Aorta (tissue), 5 donors: Measurements from ENCODE around the gene ZKSCAN5. TPM values are rescaled to one million over a fixed set of nuclear protein-coding genes. Genes with fewer than 3 reads are reported as not detected.

Experiments
- ATAC-seq: fragments of 200-7000 bp; cut with Tn5 transposase; one replicate; pipeline ENCODE4 v1.9.1; 2022; ENCODE audit warnings: moderate library complexity; ENCODE audit not compliant: low FRiP score
- DNase-seq, 2 donors: peaks; one replicate each; pipeline ENCODE4 v3.0.0-alpha.2; 2020
- H3K27ac ChIP-seq, 2 donors: one replicate each; pipeline ENCODE4 v1.5.1; 2013; ENCODE audit warnings: low read length in 2 of 2, mild to moderate bottlenecking in 2 of 2, moderate library complexity in 2 of 2, control low read depth in 1 of 2, inconsistent platforms in 1 of 2, low read depth in 1 of 2
- H3K27me3 ChIP-seq, 2 donors: one replicate each; pipeline ENCODE4 v1.6.1; 2013; ENCODE audit warnings: control low read depth in 1 of 2, low read length in 1 of 2, mild to moderate bottlenecking in 1 of 2, moderate library complexity in 1 of 2; ENCODE audit not compliant: insufficient read depth in 2 of 2, control insufficient read depth in 1 of 2
- H3K36me3 ChIP-seq, 2 donors: one replicate each; pipeline ENCODE4 v1.6.1; 2013; ENCODE audit warnings: control low read depth in 1 of 2, low read length in 1 of 2, mild to moderate bottlenecking in 1 of 2; ENCODE audit not compliant: insufficient read depth in 2 of 2, control insufficient read depth in 1 of 2
- H3K4me1 ChIP-seq, 2 donors: one replicate each; pipeline ENCODE4 v1.6.1; 2013; ENCODE audit warnings: low read length in 2 of 2, control low read depth in 1 of 2, mild to moderate bottlenecking in 1 of 2, moderate library complexity in 1 of 2; ENCODE audit not compliant: insufficient read depth in 2 of 2, control insufficient read depth in 1 of 2
- H3K4me3 ChIP-seq, 2 donors: one replicate each; pipeline ENCODE4 v1.5.1; 2013; ENCODE audit warnings: low read length in 2 of 2, control low read depth in 1 of 2, mild to moderate bottlenecking in 1 of 2
- H3K9me3 ChIP-seq: one replicate; pipeline ENCODE4 v1.6.1; 2013; ENCODE audit warnings: mild to moderate bottlenecking, low read length; ENCODE audit not compliant: control insufficient read depth
- WGBS, 2 donors: extraction: QIAGEN DNeasy Blood & Tissue Kit; methylation state at CpG; one replicate each; pipeline ENCODE4 v1.1.7; 2013; 5-methylcytosine and 5-hydroxymethylcytosine counted together
- intact Hi-C, 2 donors: fragments of 100-400 bp; cut with DNase I; formaldehyde crosslinking; loops; one replicate each; pipeline versions ENCODE4 v1.14.2 to v1.15.0; 2022
- polyA plus RNA-seq, 2 donors: library from polyadenylated mRNA; stranded (reverse); fragments of 200-250 nt; gene quantifications; one replicate each; pipeline ENCODE4 v1.2.3, GENCODE V29; 2013
- total RNA-seq, 2 donors: library from RNA; stranded (reverse); fragmentation: NEBNext Ultra II Directional; extraction: Animal tissue kit (Norgen Biotek cat#: 25700); gene quantifications; one replicate each; pipeline ENCODE4 v1.2.1, GENCODE V29; 2021
- donor health status: healthy with polysubstance abuse.
- donor health status: Bipolar disorder and iron deficiency.
- donor health status: DM: no; HTN: no; CAD: no.
- donor health status: DM: no; HTN: no; CAD: no.
- donor health status: DM: yes; HTN: yes; CAD: no.

Gene ZKSCAN5
- total and polyA plus RNA-seq, 4 donors = 2.1 to 8.9 (median 5.9) TPM

- no peak overlapping the region for H3K27ac ChIP-seq
- H3K27me3 ChIP-seq = no peaks in the 10 kb centered on the region
- intact Hi-C loops = no loop called here
- 88 to 89% methylated on average over 4 of the region's 4 CpGs for WGBS, 2 donors
- no peak overlapping the region for H3K4me3 ChIP-seq
- H3K4me1 ChIP-seq = no peaks in the 10 kb centered on the region
- H3K9me3 ChIP-seq = peaks cover 7% of the 10 kb centered on the region
- peaks cover 4 to 9% of the 10 kb centered on the region in 2 donors for H3K36me3 ChIP-seq
- peak in 1 of 2 donors; percentile 13 for DNase-seq
- ATAC-seq = no peak
Measured at GRCh38 chr7:99489235-99489634, 15.2 kb upstream of the ZKSCAN5 start.

GRCh38 chr7:99490878-99491277 is 13.6 kb upstream of the ZKSCAN5 start:
- DNase-seq (no peak), ATAC-seq (no peak)
- peaks cover 8% of the 10 kb centered on the region for H3K9me3 ChIP-seq
- no peaks in the 10 kb centered on the region for H3K4me1 ChIP-seq
- H3K27me3 ChIP-seq = no peaks in the 10 kb centered on the region
- intact Hi-C loops = no loop called here
- H3K36me3 ChIP-seq = peaks cover 4 to 9% of the 10 kb centered on the region in 2 donors
- no peak overlapping the region for H3K27ac ChIP-seq
- no peak overlapping the region for H3K4me3 ChIP-seq
- WGBS, 2 donors = 64 to 70% methylated on average over 3 of the region's 3 CpGs

- Histone ChIP-seq H3K4me3 (no peak overlapping the region), H3K27me3 (no peaks in the 10 kb centered on the region), H3K9me3 (peaks cover 8% of the 10 kb centered on the region), H3K27ac (no peak overlapping the region), H3K4me1 (no peaks in the 10 kb centered on the region), H3K36me3 (peaks cover 4 to 10% of the 10 kb centered on the region in 2 donors)
- intact Hi-C loops = no loop called here
- 98 to 99% methylated on average over 6 of the region's 6 CpGs for WGBS, 2 donors
- ATAC-seq = no peak
- DNase-seq = no peak
Measured at GRCh38 chr7:99493823-99494222, 10.6 kb upstream of the ZKSCAN5 start.

- Histone ChIP-seq H3K9me3 (peaks cover 8% of the 10 kb centered on the region), H3K4me3 (peak overlapping the region in 1 of 2 donors; percentile 2), H3K27ac (no peak overlapping the region), H3K4me1 (no peaks in the 10 kb centered on the region), H3K36me3 (peaks cover 4 to 10% of the 10 kb centered on the region in 2 donors), H3K27me3 (no peaks in the 10 kb centered on the region)
- ATAC-seq (no peak), DNase-seq (no peak)
- WGBS, 2 donors = 84 to 85% methylated on average over 6 of the region's 6 CpGs
- intact Hi-C loops = no loop called here
Measured at GRCh38 chr7:99497766-99498545, 6.5 kb upstream of the ZKSCAN5 start.

GRCh38 chr7:99498546-99498944 is 5.9 kb upstream of the ZKSCAN5 start:
- 77 to 78% methylated on average over 11 of the region's 11 CpGs for WGBS, 2 donors
- Histone ChIP-seq H3K27ac (no peak overlapping the region), H3K4me3 (peak overlapping the region in 1 of 2 donors; percentile 91), H3K4me1 (no peaks in the 10 kb centered on the region), H3K36me3 (peaks cover 2 to 10% of the 10 kb centered on the region in 2 donors), H3K9me3 (peaks cover 7% of the 10 kb centered on the region), H3K27me3 (no peaks in the 10 kb centered on the region)
- intact Hi-C loops = no loop called here
- ATAC-seq (no peak), DNase-seq (no peak)

- intact Hi-C loops = no loop called here
- ATAC-seq = no peak
Measured at GRCh38 chr7:99499371-99499720, 5.1 kb upstream of the ZKSCAN5 start.

GRCh38 chr7:99499721-99500636 is 4.5 kb upstream of the ZKSCAN5 start, which contains the start of gene ZNF394:
ZNF394 (minus strand) TSS chr7:99500281; CDS start chr7:99500093, 188 bp downstream.
- peak; percentile 95 to 98 for DNase-seq
- no peaks in the 10 kb centered on the region for H3K4me1 ChIP-seq
- no peaks in the 10 kb centered on the region for H3K9me3 ChIP-seq
- H3K4me3 ChIP-seq = peak within 1 kb of the TSS; percentile 76 to 91
- 0% methylated on average over 68 of the region's 68 CpGs for WGBS, 2 donors
- H3K36me3 ChIP-seq = peaks cover 0 to 2% of the 10 kb centered on the region in 2 donors
- ATAC-seq = peak; percentile 83
- H3K27ac ChIP-seq = peak within 1 kb of the TSS; percentile 64 to 83
- no peaks in the 10 kb centered on the region for H3K27me3 ChIP-seq
- intact Hi-C loops = loop anchor here (5.0 kb wide), 1 partner anchor 52 kb away; the partner anchor contains the start of gene FAM200A (in 2 of the 2)

More at GRCh38 chr7:99499371-99499720, 5.1 kb upstream of the ZKSCAN5 start:
- WGBS, 2 donors = 0 to 1% methylated on average over 14 of the region's 14 CpGs
- no peaks in the 10 kb centered on the region for H3K4me1 ChIP-seq
- peaks cover 0 to 3% of the 10 kb centered on the region in 2 donors for H3K36me3 ChIP-seq
- no peaks in the 10 kb centered on the region for H3K27me3 ChIP-seq
- peaks cover under 1% of the 10 kb centered on the region for H3K9me3 ChIP-seq
- peak overlapping the region; percentile 76 to 91 for H3K4me3 ChIP-seq
- H3K27ac ChIP-seq = peak overlapping the region in 1 of 2 donors; percentile 83
- no peak for DNase-seq

GRCh38 chr7:99500637-99501009 is 3.8 kb upstream of the ZKSCAN5 start:
- no peaks in the 10 kb centered on the region for H3K4me1 ChIP-seq
- ATAC-seq = no peak
- H3K36me3 ChIP-seq = peaks cover 0 to 2% of the 10 kb centered on the region in 2 donors
- peak overlapping the region in 1 of 2 donors; percentile 83 for H3K27ac ChIP-seq
- H3K4me3 ChIP-seq = peak overlapping the region; percentile 76 to 91
- no peaks in the 10 kb centered on the region for H3K27me3 ChIP-seq
- intact Hi-C loops = loop anchor here (5.0 kb wide), 1 partner anchor 52 kb away; the partner anchor contains the start of gene FAM200A (in 2 of the 2)
- H3K9me3 ChIP-seq = no peaks in the 10 kb centered on the region
- peak in 1 of 2 donors; percentile 62 for DNase-seq
- WGBS, 2 donors = 43 to 47% methylated on average over 16 of the region's 16 CpGs
